GM23248 (cell line): Measurements from ENCODE around the gene CIROP.

ENCODE experiments used
- EZH2 ChIP-seq: fragments of 200-600 bp; sonication (generic); IDR thresholded peaks from 2 replicates; pipeline ENCODE4 v1.6.1; 2018; ENCODE audit warnings: antibody characterized with exemption, mild to moderate bottlenecking; ENCODE audit not compliant: insufficient read depth, poor library complexity, severe bottlenecking
- EZH2phosphoT487 ChIP-seq: fragments of 200-600 bp; sonication (generic); IDR thresholded peaks from 2 replicates; pipeline ENCODE4 v1.6.1; 2018; ENCODE audit warnings: antibody characterized with exemption, moderate library complexity, mild to moderate bottlenecking, low read depth; ENCODE audit not compliant: insufficient read depth

DNA sequence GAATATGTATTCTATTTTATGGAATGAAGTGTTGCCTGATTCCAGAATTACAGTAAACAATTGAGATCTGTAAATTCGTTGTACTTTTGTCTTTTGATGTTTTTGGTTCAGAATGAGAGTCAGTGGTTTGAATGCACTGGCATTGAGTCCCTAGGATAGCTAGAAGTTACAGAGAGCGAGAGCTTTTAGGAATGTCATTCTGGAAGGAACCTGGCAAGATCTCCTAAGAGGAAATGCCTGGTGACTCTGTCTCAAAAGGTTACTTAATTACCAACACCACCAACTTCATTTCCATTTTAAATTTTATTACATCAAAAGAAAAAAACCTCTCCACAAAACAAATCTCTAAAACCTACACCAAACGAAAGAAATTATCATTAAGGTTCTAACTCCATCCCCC is 20.2 kb upstream of the CIROP start:
- no peak for TF ChIP-seq EZH2
- no peak for TF ChIP-seq EZH2phosphoT487
